T follicular helper cell (primary cell): ENCODE results near the gene PAXIP1.

Experiments
- DNase-seq: peaks from one replicate; pipeline ENCODE4 v3.0.0-alpha.2; 2020; ENCODE audit warnings: low read depth

Gene PAXIP1

GRCh38 chr7:154912871-154913637 is 89.9 kb downstream of the PAXIP1 start:
- DNase-seq, result no peak

GRCh38 chr7:154911862-154912455 is 91.0 kb downstream of the PAXIP1 start:
- no peak for DNase-seq

- no peak for DNase-seq
These were observed 91.5 kb downstream of the PAXIP1 start for GRCh38 chr7:154911411-154911810.

GRCh38 chr7:154910977-154911376 is 91.9 kb downstream of the PAXIP1 start:
- DNase-seq, result no peak

- no peak for DNase-seq
These were observed 92.8 kb downstream of the PAXIP1 start for GRCh38 chr7:154910125-154910524.

GRCh38 chr7:154909241-154910105 is 93.5 kb downstream of the PAXIP1 start:
- no peak for DNase-seq

- DNase-seq, result no peak
These were observed 95.0 kb downstream of the PAXIP1 start for GRCh38 chr7:154907651-154908620.

- DNase-seq, result no peak
These were observed 96.1 kb downstream of the PAXIP1 start for GRCh38 chr7:154906736-154907355.

GRCh38 chr7:154906201-154906600 is 96.7 kb downstream of the PAXIP1 start:
- no peak for DNase-seq

- DNase-seq, result no peak
These were observed 97.3 kb downstream of the PAXIP1 start for GRCh38 chr7:154905615-154906014.

- DNase-seq, result no peak
These were observed 97.8 kb downstream of the PAXIP1 start for GRCh38 chr7:154905146-154905545.

GRCh38 chr7:154903083-154903731 is 99.7 kb downstream of the PAXIP1 start:
- DNase-seq, result no peak

- DNase-seq, result no peak
These were observed 100.3 kb downstream of the PAXIP1 start for GRCh38 chr7:154902600-154903082.

GRCh38 chr7:154899862-154900261 is 103.1 kb downstream of the PAXIP1 start:
- no peak for DNase-seq

GRCh38 chr7:154898973-154899855 is 103.7 kb downstream of the PAXIP1 start:
- no peak for DNase-seq

GRCh38 chr7:154896076-154896475 is 106.8 kb downstream of the PAXIP1 start:
- DNase-seq, result no peak
